HepG2 (cell line): ENCODE results near the gene SALL2. TPM values are rescaled to one million over a fixed set of nuclear protein-coding genes. Genes with fewer than 3 reads are reported as not detected.
A peak's percentile ranks its signal among the peaks of the same experiment; 100 is the strongest.

Experiments
- ATAC-seq: fragments of 200-7000 bp; cut with Tn5 transposase; 3 replicates; pipeline ENCODE4 v1.9.1; 2020; ENCODE audit warnings: mild to moderate bottlenecking, moderate library complexity
- BruUV-seq: library from RNA; stranded (reverse); fragments of 400-500 nt; replicated peaks from 2 replicates; lab custom pipeline; 2021; lab: Mats Ljungman, UMichigan
- CTCF ChIA-PET: fragments of 300-600 bp; formaldehyde crosslinking; extraction: SDS; loops from one replicate; lab custom pipeline; 2021; ENCODE audit warnings: low total read pairs, inconsistent platforms, low intra/inter-chr PET ratio; lab: Yijun Ruan, JAX
- POLR2A ChIA-PET: fragments of 350-600 bp; sonication (Branson Sonifier 250); formaldehyde crosslinking; loops from one replicate; lab custom pipeline; 2020; ENCODE audit warnings: antibody characterized with exemption, inconsistent platforms; lab: Yijun Ruan, JAX
- DNase-seq: peaks from one replicate; pipeline ENCODE4 v3.0.0-alpha.2; 2015; ENCODE audit warnings: low spot score
- FAIRE-seq: peaks from 3 replicates; lab custom pipeline; 2011; peaks lifted over from hg19 to GRCh38; lab: Jason Lieb, UNC
- H2AFZ ChIP-seq: one replicate; pipeline ENCODE4 v1.6.1; 2011; ENCODE audit warnings: low read length, inconsistent platforms
- H3K27ac ChIP-seq: fragments of 300-600 bp; 3 replicates; pipeline ENCODE4 v1.8.0; 2011; ENCODE audit warnings: mixed run types, mild to moderate bottlenecking, mixed read lengths, low read length, inconsistent platforms; ENCODE audit not compliant: insufficient read depth; ENCODE audit errors: extremely low read length
- H3K27me3 ChIP-seq, 2 experiments: fragments of 200-600 bp in 1 of 2; 2 replicates in 1 of 2; 3 replicates in 1 of 2; pipeline versions ENCODE4 v1.6.0 to v1.8.0; 2011; ENCODE audit warnings: low read length in 2 of 2, mild to moderate bottlenecking in 2 of 2, moderate library complexity in 2 of 2, inconsistent platforms in 1 of 2; ENCODE audit not compliant: insufficient read depth in 2 of 2, control insufficient read depth in 1 of 2
- H3K36me3 ChIP-seq, 2 experiments: fragments of 200-600 bp in 1 of 2; replicated peaks in 1 of 2; 2 replicates in 1 of 2; 3 replicates in 1 of 2; pipeline versions ENCODE4 v1.5.1 to v1.8.0; 2011; ENCODE audit warnings: low read length in 2 of 2, inconsistent platforms in 1 of 2; ENCODE audit not compliant: insufficient read depth in 2 of 2, control insufficient read depth in 1 of 2
- H3K4me1 ChIP-seq: 2 replicates; pipeline ENCODE4 v1.5.1; 2012; ENCODE audit warnings: low read length, inconsistent platforms; ENCODE audit not compliant: insufficient read depth
- H3K4me2 ChIP-seq: 2 replicates; pipeline ENCODE4 v1.6.0; 2011; ENCODE audit warnings: low read depth, low read length, inconsistent platforms
- H3K4me3 ChIP-seq, 3 experiments: fragments of 200-600 bp in 1 of 3; sonication (generic), shearing (Covaris generic) in 1 of 3; replicated peaks in 1 of 3; 2 replicates each; pipeline ENCODE4 v1.5.1; 2011 to 2016; ENCODE audit warnings: low read length in 3 of 3, inconsistent platforms in 2 of 3, low read depth in 2 of 3, mild to moderate bottlenecking in 2 of 3, control low read depth in 1 of 3, mixed read lengths in 1 of 3; ENCODE audit not compliant: insufficient read depth in 1 of 3
- H3K79me2 ChIP-seq: one replicate; pipeline ENCODE4 v1.6.1; 2011; ENCODE audit warnings: low read length, inconsistent platforms; ENCODE audit not compliant: insufficient read depth
- H3K9ac ChIP-seq: 2 replicates; pipeline ENCODE4 v1.6.0; 2011; ENCODE audit warnings: mild to moderate bottlenecking, low read depth, low read length, inconsistent platforms; ENCODE audit not compliant: insufficient read depth
- H3K9me3 ChIP-seq: 2 replicates; pipeline ENCODE4 v1.5.1; 2012; ENCODE audit warnings: mild to moderate bottlenecking, low read length
- H4K20me1 ChIP-seq: 2 replicates; pipeline ENCODE4 v1.6.0; 2011; ENCODE audit warnings: inconsistent platforms, mild to moderate bottlenecking, low read length, moderate library complexity; ENCODE audit not compliant: insufficient read depth
- ETV6 ChIP-seq: sonication (generic); formaldehyde crosslinking; conservative IDR thresholded peaks from 2 replicates; pipeline ENCODE4 v1.4.0; 2020; ENCODE audit warnings: missing genetic modification reagents
- HMGXB4 ChIP-seq, 2 experiments: sonication (generic) in 1 of 2; formaldehyde crosslinking in 1 of 2; IDR thresholded peaks; 2 replicates each; pipeline versions ENCODE4 v1.4.0 to v1.6.1; 2018 to 2020; ENCODE audit warnings: missing genetic modification reagents in 2 of 2, borderline replicate concordance in 1 of 2, low read depth in 1 of 2, mild to moderate bottlenecking in 1 of 2, missing biosample characterization in 1 of 2
- PHF8 ChIP-seq: sonication (generic); formaldehyde crosslinking; IDR thresholded peaks from 2 replicates; pipeline ENCODE4 v1.5.0; 2020; ENCODE audit warnings: missing genetic modification reagents
- SPEN ChIP-seq: sonication (generic); formaldehyde crosslinking; IDR thresholded peaks from 2 replicates; pipeline ENCODE4 v1.5.1; 2020; ENCODE audit warnings: low read depth, mild to moderate bottlenecking, missing genetic modification reagents
- ZBTB40 ChIP-seq, 2 experiments: fragments of 450-650 bp in 1 of 2; sonication (generic) in 1 of 2; formaldehyde crosslinking in 1 of 2; IDR thresholded peaks; 2 replicates each; pipeline versions ENCODE4 v1.6.1 to v1.8.0; 2016 to 2022; ENCODE audit warnings: antibody characterized with exemption in 1 of 2, mild to moderate bottlenecking in 1 of 2, missing genetic modification reagents in 1 of 2
- ZBTB7B ChIP-seq: sonication (generic); formaldehyde crosslinking; IDR thresholded peaks from 2 replicates; pipeline ENCODE4 v1.4.0; 2020; ENCODE audit warnings: missing genetic modification reagents
- ZMAT5 ChIP-seq: sonication (generic); formaldehyde crosslinking; IDR thresholded peaks from 2 replicates; pipeline ENCODE4 v1.5.0; 2020; ENCODE audit warnings: mild to moderate bottlenecking, low read depth, missing genetic modification reagents, borderline replicate concordance
- ZMYM2 ChIP-seq: sonication (generic); formaldehyde crosslinking; IDR thresholded peaks from 2 replicates; pipeline ENCODE4 v1.8.0; 2022; ENCODE audit warnings: mild to moderate bottlenecking, missing genetic modification reagents
- ZNF143 ChIP-seq: sonication (generic); formaldehyde crosslinking; IDR thresholded peaks from 2 replicates; pipeline ENCODE4 v1.4.0; 2020; ENCODE audit warnings: missing genetic modification reagents
- ZNF510 ChIP-seq: sonication (generic); formaldehyde crosslinking; IDR thresholded peaks from 2 replicates; pipeline ENCODE4 v1.4.0; 2020; ENCODE audit warnings: low read depth, mild to moderate bottlenecking, missing genetic modification reagents
- WGBS: methylation state at CpG from one replicate; pipeline ENCODE4 v1.1.6; 2017; ENCODE audit warnings: low lambda C conversion rate; 5-methylcytosine and 5-hydroxymethylcytosine counted together
- in situ Hi-C: cut with HindIII; loops from 2 replicates; pipeline ENCODE4 v1.10.0; 2017; ENCODE audit warnings: low pct_unique_long_range_greater_than_20kb; ENCODE audit not compliant: extremely low pct_ligation_motif_present
- intact Hi-C: fragments of 100-400 bp; cut with micrococcal nuclease; formaldehyde crosslinking; loops from one replicate; pipeline ENCODE4 v1.10.0; 2022; ENCODE audit not compliant: unreplicated experiment
- polyA plus RNA-seq, 8 experiments: library from polyadenylated mRNA; depleted of rRNA in 3 of 8; stranded (reverse) in 7 of 8; unstranded in 1 of 8; fragments of >200 nt; fragmentation: Illumina TruSeq in 4 of 8; extraction: Trizol in 4 of 8; gene quantifications; 2 replicates each; pipeline versions ENCODE4 v1.2.1 to v1.2.3, GENCODE V29; 2011 to 2016; ENCODE audit warnings: low read depth in 4 of 8, missing spikeins in 1 of 8, mixed read lengths in 1 of 8; ENCODE audit not compliant: insufficient read depth in 1 of 8
- total RNA-seq, 5 experiments: library from RNA; depleted of rRNA; stranded (reverse); fragments of >200 nt; fragmentation: Illumina TruSeq; extraction: Trizol; gene quantifications; 2 replicates each; pipeline ENCODE4 v1.2.3, GENCODE V29; 2016; ENCODE audit warnings: low read depth in 1 of 5

The SALL2 gene
- total and polyA plus RNA-seq, 2 of the 13 experiments (the other 11 are each of a cell fraction or from before 2014, with no cell fraction given) = 4.9 to 5.8 TPM

- ATAC-seq (no peak), DNase-seq (no peak), FAIRE-seq (no peak)
- peak overlapping the region; percentile 77 to 83 (median 78) for H3K4me3 ChIP-seq
- H3K36me3 ChIP-seq = no peaks in the 10 kb centered on the region
- 68% methylated on average over 1 of the region's 1 CpG for WGBS
- peak overlapping the region; percentile 80 for H3K9ac ChIP-seq
- H3K27ac ChIP-seq = peak overlapping the region; percentile 69
- in situ Hi-C loops = no loop called here
- no TSS peak for BruUV-seq
- ChIA-PET POLR2A (interaction anchor here (1.1 to 10.8 kb wide), 9 partner anchors 9 to 90 kb away, joined by 3 to 173 read pairs (median 13); partner anchors contain the start of genes CHD8 and METTL3), CTCF (no interaction called here)
- intact Hi-C loops = no loop called here
- H3K4me1 ChIP-seq = peaks cover 38% of the 10 kb centered on the region
- no peaks in the 10 kb centered on the region for H3K27me3 ChIP-seq
- H3K9me3 ChIP-seq = no peaks in the 10 kb centered on the region
- H3K4me2 ChIP-seq = peak overlapping the region; percentile 82
- H4K20me1 ChIP-seq = no peaks in the 10 kb centered on the region
- peak overlapping the region; percentile 89 for H2AFZ ChIP-seq
- no peaks in the 10 kb centered on the region for H3K79me2 ChIP-seq
- 0 out of 2 replicates have a peak, but pooled peaks have one; percentile 21 for TF ChIP-seq ZMYM2 (CRISPR knock-in tag)
- TF ChIP-seq ZNF143 (CRISPR knock-in tag) = 0 out of 2 replicates have a peak, but pooled peaks have one; percentile 9
- peak; percentile 50; the same call in 1 of the 2 replicates for TF ChIP-seq ZNF510 (CRISPR knock-in tag)
- TF ChIP-seq ZBTB40 (IDR thresholded peaks at IDR 0.05) = no peak
- 0 out of 2 replicates have a peak, but pooled peaks have one; percentile 4 for TF ChIP-seq ZBTB40 (CRISPR knock-in tag; IDR thresholded peaks at IDR 0.05)
- TF ChIP-seq HMGXB4 (CRISPR knock-in tag; IDR thresholded peaks at IDR 0.05; ENCODE audit: borderline replicate concordance in 1 of 2, low read depth in 1 of 2) = 0 out of 4 replicates have a peak, but pooled peaks of 1 of the 2 experiments have one; percentile 7
- no peak for TF ChIP-seq ZMAT5 (CRISPR knock-in tag)
- no peak for TF ChIP-seq SPEN (CRISPR knock-in tag)
- peak; percentile 5; the same call in 1 of the 2 replicates for TF ChIP-seq PHF8 (CRISPR knock-in tag)
- 0 out of 2 replicates have a peak, but pooled peaks have one; percentile 7 for TF ChIP-seq ZBTB7B (CRISPR knock-in tag)
- no peak for TF ChIP-seq ETV6 (CRISPR knock-in tag)
Measured at GRCh38 chr14:21527318-21527679, 1.2 kb upstream of the SALL2 start.
